ENCODE data around the gene FGF7. TPM values are rescaled to one million over a fixed set of nuclear protein-coding genes. Genes with fewer than 3 reads are reported as not detected.
"Not testable (repeated sequence)": the region's sequence is repeated elsewhere in the genome, so short reads cannot be mapped to it uniquely, and the experiment has no call there.

Gene FGF7
- total RNA-seq, 1 donor from 2014 or later = 21.9 TPM

GRCh38 chr15:49466119-49466518 lies 43.1 kb downstream of the FGF7 start:
- intact Hi-C loops (cut with DNase I) = no loop called here
- TF ChIP-seq CTCF (IDR thresholded peaks at IDR 0.05) = no peak
- Histone ChIP-seq H3K36me3 (no peaks in the 10 kb centered on the region), H3K27ac (peak overlapping the region; percentile 70), H3K9me3 (no peaks in the 10 kb centered on the region), H3K4me3 (peak overlapping the region; percentile 39), H3K4me1 (peaks cover 6% of the 10 kb centered on the region), H3K27me3 (no peaks in the 10 kb centered on the region)
- no peak for DNase-seq
- peak; percentile 65 for ATAC-seq

- H3K27me3 ChIP-seq = no peaks in the 10 kb centered on the region
- no peaks in the 10 kb centered on the region for H3K4me1 ChIP-seq
- intact Hi-C loops (cut with DNase I) = no loop called here
- peak overlapping the region; percentile 70 for H3K27ac ChIP-seq
- no peak for TF ChIP-seq CTCF (IDR thresholded peaks at IDR 0.05)
- no peaks in the 10 kb centered on the region for H3K36me3 ChIP-seq
- H3K9me3 ChIP-seq = no peaks in the 10 kb centered on the region
- ATAC-seq = no peak
- peak overlapping the region; percentile 39 for H3K4me3 ChIP-seq
- no peak for DNase-seq
These were observed 44.9 kb downstream of the FGF7 start for GRCh38 chr15:49467746-49468480.

GRCh38 chr15:49468481-49468839 lies 45.4 kb downstream of the FGF7 start:
- H3K27ac ChIP-seq = no peak overlapping the region
- no peak for TF ChIP-seq CTCF (IDR thresholded peaks at IDR 0.05)
- no peaks in the 10 kb centered on the region for H3K36me3 ChIP-seq
- H3K4me1 ChIP-seq = no peaks in the 10 kb centered on the region
- H3K9me3 ChIP-seq = no peaks in the 10 kb centered on the region
- ATAC-seq = peak; percentile 57
- intact Hi-C loops (cut with DNase I) = no loop called here
- no peak for DNase-seq
- peak overlapping the region; percentile 39 for H3K4me3 ChIP-seq
- no peaks in the 10 kb centered on the region for H3K27me3 ChIP-seq

- peak; percentile 65 for DNase-seq
- H3K4me3 ChIP-seq; H3K27me3 ChIP-seq; H3K9me3 ChIP-seq; ATAC-seq; H3K4me1 ChIP-seq; H3K36me3 ChIP-seq; intact Hi-C loops (cut with DNase I); H3K27ac ChIP-seq: not testable (repeated sequence)
- peak; percentile 35 for TF ChIP-seq CTCF (IDR thresholded peaks at IDR 0.05)
These were observed 48.2 kb downstream of the FGF7 start for GRCh38 chr15:49471248-49471647.

- H3K27me3 ChIP-seq = no peaks in the 10 kb centered on the region
- H3K9me3 ChIP-seq = no peaks in the 10 kb centered on the region
- DNase-seq (no peak), ATAC-seq (no peak)
- no peak overlapping the region for H3K4me3 ChIP-seq
- no peaks in the 10 kb centered on the region for H3K4me1 ChIP-seq
- no peaks in the 10 kb centered on the region for H3K36me3 ChIP-seq
- no peak for TF ChIP-seq CTCF (IDR thresholded peaks at IDR 0.05)
- intact Hi-C loops (cut with DNase I) = no loop called here
- H3K27ac ChIP-seq = no peak overlapping the region
These were observed 48.7 kb downstream of the FGF7 start for GRCh38 chr15:49471733-49472132.

- intact Hi-C loops (cut with DNase I) = no loop called here
- no peak for DNase-seq
These were observed 49.3 kb downstream of the FGF7 start for GRCh38 chr15:49472338-49472737.

More at GRCh38 chr15:49472338-49472737, 49.3 kb downstream of the FGF7 start:
- H3K27ac ChIP-seq = no peak overlapping the region
- H3K27me3 ChIP-seq = no peaks in the 10 kb centered on the region
- no peaks in the 10 kb centered on the region for H3K36me3 ChIP-seq
- H3K9me3 ChIP-seq = no peaks in the 10 kb centered on the region
- no peak overlapping the region for H3K4me3 ChIP-seq
- ATAC-seq = no peak
- H3K4me1 ChIP-seq = no peaks in the 10 kb centered on the region
- no peak for TF ChIP-seq CTCF (IDR thresholded peaks at IDR 0.05)
